GM21423 (cell line): ENCODE data around the gene TNFRSF4.

Source experiments
- ATAC-seq: cut with Tn5 transposase; IDR thresholded peaks from one replicate; pipeline ENCODE4 v1.9.1; 2021; ENCODE audit warnings: mild to moderate bottlenecking, moderate library complexity; ENCODE audit not compliant: unreplicated experiment

The TNFRSF4 gene

DNA sequence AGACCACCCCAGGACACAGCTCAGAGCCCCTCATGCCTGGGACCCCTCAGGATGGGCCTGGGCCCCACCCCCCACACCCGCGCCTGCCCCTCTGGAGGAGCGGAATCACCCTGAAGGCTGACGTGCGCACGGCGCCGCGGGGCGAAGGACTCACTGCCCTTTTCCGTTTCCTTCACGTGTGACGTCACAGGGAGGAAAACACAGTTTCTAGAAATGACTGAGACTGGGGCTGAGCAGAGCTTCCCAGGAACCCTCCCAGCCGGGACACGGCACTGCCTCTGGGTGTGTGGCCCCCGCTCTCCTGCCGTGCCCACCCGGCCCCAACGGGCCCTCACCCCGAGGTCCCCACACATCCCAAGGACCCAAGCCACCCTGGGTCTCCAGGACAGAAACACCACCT is 5.4 kb upstream of the TNFRSF4 start:
- no peak for ATAC-seq

GRCh38 chr1:1218524-1219200 is 4.7 kb upstream of the TNFRSF4 start:
- ATAC-seq, result no peak

DNA sequence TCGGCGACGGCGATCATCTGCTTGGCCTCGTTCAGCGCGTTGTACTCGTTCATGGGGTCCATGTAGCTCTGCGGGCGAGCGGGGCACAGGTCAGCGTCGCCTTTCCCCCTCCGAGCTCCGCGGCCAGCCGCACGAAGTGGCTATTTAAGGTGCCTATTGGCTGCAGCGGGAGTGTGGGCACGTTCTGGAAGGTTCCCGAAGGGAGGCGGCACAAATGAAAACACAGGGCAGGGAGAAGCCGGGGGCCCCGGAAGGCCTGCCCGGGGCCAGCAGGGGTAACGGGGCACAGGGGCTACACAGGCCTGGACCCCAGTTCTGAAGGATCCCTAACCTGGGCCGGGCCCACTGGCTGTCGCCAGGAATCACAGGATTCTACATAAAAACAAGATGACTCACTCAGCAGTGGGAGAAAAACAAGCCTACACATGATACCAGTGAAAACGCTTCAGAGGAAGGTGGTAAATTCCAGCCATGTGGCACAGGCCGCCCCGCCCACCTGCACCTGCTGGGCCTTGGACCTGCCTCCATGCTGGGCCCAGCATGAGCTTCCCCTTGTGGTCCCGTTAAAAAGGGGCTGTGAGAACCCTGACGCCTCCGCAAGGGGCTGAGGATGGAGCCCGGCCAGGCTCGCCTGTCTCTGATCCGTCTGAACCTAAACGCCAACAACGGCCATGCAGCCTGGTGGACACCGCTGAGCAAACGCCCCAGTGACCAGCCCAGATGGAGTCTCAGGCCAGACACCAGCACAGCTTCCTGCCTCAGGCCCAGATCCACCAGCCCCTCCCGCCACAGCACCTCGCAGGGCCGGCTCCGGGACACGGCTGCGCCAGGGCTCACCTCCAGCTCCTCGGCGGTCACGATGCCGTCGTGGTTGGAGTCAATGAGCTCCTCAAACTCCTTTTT is 3.9 kb upstream of the TNFRSF4 start:
- ATAC-seq, result no peak

GRCh38 chr1:1216770-1217620 is 3.0 kb upstream of the TNFRSF4 start:
- ATAC-seq, result no peak

DNA sequence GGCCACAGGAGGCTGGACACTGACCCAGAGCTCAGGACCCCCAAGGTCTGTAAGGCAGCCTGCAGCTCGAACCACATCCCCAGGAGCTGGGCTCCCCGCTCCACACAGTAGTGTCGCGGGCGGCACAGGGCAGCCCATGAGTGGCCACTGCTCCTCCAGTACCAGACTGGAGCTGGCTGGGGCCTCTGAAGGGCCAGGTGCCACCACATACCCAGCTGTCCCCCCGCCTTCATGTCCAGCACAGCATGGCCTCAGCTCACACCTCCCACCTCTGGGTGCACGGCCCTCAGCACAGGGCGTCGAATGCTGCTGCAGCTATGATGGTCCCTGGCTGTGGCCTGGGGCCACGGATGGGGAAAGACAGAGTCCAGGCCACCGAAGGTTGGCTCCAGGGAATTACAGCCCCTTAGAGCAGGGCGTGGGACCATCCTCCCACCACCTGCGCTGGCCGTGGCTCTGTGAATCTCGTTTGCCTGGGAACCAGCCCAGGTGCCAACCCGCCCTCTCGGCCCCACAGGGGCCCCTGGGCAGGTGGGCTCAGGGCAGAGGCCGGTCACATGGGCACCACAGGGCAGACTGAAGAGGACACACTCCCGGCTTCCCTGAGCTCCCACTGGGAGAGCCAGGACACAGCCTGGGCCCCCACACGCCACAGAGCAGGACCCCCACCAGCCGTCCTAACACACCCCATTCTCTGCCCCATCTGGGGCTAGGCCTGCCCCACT is 2.1 kb upstream of the TNFRSF4 start:
- no peak for ATAC-seq

DNA sequence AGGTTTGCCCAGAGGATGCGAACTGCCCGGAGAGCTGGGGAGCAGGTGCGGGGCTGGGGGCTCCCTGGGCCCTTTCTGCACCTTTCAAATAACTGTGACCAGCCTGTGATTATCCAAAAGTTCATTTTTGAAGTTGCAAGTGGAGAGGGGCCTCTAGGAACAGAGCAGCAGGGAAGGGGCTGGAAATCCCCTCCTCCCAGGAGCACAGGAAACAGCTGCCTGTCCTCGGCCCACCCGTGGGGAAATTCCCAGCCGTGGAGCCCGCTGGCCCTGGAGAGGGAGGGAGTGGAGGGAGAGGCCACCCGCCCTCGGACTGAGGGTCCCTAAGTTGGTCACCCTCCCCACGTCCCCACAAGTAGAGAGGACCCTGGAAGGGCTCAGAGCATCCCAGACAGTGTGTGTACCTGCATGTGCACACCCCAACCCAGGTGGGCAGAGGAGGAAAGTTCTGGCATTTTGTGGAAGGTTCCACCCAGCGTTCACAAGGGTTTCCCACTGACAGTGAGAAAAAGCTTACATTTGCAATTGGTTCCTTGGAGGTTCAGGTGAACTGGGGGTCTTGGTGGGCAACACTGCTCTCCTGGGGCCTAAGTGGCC is 1.2 kb upstream of the TNFRSF4 start:
- ATAC-seq, result no peak

DNA sequence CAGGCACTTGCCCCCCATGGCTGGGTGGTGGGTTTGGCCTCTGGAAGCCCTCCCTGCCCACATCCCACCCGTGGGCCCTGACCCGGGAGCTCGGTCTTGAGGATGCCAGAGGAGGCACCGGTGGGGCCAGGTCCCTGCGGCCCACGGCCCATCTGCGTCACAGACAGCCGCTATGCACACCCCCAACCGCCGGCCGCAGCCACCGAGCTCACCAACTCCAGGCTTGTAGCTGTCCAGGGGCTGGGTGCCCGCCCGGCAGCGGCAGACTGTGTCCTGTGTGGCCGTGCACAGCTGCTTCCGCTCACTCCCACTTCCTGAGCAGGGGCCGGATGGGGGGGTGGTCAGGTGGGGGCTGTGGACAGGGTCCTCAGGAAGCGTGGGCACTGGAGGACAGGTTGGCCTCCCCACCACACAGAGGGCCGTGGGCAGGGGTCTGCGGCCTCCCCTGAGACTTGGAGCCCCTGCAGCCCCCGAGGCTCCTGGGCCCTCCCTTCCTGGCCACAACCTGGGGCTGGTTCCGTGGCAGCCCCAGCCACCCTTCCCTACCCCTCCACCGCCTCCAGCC is 1.1 kb downstream of the TNFRSF4 start:
- no peak for ATAC-seq

DNA sequence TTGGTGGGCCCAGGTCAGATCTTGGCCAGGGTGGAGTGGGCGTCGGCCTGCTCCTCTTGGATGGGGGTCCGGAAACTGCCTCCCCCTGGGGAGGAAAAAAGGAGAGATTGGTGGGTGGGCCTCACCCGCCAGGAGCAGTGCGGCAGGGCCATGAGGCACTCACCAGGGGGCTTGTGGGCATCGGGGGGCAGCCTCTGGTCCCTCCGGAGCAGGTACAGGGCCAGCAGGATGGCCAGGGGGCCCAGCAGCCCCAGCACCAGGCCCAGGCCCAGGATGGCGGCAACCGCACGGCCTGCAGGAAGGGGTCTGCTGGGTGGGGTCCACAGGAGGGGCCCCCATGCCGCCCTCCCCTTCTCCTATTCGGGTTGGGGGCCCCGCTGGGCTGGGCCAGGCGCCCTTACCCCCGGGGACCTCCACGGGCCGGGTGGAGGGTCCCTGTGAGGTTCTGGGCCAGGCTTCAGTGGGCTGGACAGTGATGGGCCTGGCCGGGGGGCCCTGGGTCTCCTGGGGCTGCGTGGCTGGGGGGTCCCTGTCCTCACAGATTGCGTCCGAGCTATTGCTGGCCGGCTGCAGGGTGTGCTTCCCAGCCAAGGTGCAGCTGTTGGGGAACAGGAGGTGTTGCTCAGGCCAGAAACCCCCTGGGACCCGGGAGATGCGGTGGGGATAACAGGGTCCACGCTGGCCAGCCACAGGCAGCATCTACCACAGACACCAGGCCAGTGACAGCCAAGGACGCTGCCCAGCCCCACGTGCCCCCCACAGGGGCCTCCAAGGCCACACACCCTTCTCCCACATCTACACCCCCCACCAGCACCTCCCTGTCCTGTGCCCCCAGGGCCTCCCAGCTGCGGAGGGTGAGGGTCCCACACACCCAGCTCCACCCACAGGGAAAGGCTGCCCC is 2.2 kb downstream of the TNFRSF4 start:
- ATAC-seq, result no peak

GRCh38 chr1:1210726-1211540 is 3.0 kb downstream of the TNFRSF4 start:
- ATAC-seq, result no peak

GRCh38 chr1:1208713-1209433 is 5.1 kb downstream of the TNFRSF4 start:
- ATAC-seq, result no peak

DNA sequence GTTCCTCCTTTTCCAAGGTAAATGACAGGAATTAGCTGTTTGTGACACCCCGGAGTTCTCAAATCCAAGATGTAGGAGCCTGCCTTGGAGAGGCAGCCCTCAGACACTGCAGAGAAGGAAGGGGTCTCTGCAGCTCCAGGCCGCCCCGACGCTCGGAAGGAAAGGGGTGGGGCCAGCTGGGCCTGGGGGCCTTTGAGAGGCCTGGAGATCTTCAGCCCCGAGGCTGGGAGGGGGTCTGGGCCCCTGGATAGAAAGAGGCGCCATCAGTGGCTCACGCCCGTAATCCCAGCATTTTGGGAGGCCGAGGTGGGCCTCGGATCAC is 6.4 kb downstream of the TNFRSF4 start:
- no peak for ATAC-seq

DNA sequence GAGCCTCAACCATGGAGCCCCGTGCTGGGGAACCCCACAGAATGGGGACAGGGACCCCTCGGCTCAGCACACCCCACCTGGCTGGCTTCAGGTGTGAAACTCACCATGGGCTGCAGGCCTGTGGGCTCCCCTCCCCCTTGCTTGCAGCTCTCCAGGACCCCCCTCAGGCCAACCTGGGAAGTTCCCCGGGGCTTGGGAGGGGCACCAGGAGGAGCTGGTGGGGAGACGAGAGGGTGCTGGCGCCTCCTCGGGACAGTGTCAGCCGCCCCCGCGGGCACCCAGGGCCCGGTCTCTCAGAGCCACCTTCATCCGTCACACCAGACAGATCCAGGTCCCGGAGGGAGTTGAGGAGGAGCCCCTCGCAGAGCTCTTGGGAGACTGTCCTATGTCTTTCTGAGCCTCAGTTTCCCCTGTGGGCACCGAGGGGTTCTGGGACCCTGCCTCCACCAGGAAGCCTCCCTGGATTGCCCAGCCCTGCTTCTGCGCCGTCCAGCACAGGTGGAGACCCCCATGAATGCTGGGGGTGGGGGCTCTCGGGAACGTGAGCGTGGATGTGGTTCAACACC is 6.9 kb downstream of the TNFRSF4 start:
- no peak for ATAC-seq

DNA sequence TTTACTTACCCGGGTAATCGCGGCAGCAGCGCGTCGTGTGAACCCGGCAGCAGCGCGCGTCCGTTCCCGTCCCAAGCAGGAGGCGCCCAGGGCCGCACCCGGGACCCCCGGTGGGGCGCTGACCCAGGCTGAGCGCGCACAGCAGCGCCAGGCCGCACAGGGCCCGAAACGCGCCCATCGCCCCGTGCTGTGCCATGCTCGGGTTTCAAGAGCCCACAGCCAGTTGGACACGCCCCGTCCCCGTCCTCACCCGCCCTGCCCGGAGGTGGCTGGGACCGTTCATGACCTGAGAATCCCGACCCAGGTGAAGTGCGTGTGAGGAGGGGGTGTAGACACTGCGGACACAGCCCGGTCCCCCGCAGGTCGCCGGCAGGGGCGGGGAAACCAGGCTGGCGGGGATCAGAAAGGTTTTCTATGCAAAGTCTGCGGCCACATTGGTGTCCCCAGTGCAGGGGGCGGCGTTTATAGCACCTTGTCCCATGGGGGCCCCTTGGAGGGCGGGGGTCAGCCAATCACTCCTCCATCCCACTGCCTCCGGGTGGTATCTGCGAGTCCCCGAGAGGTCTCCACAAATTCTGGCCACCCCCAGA is 7.5 kb downstream of the TNFRSF4 start, which contains the start of gene TNFRSF18:
Gene TNFRSF18 (minus strand): TSS at position 217 of the 590 bp plus-strand sequence. CDS start 21 bp downstream, at position 196.
- no peak for ATAC-seq

DNA sequence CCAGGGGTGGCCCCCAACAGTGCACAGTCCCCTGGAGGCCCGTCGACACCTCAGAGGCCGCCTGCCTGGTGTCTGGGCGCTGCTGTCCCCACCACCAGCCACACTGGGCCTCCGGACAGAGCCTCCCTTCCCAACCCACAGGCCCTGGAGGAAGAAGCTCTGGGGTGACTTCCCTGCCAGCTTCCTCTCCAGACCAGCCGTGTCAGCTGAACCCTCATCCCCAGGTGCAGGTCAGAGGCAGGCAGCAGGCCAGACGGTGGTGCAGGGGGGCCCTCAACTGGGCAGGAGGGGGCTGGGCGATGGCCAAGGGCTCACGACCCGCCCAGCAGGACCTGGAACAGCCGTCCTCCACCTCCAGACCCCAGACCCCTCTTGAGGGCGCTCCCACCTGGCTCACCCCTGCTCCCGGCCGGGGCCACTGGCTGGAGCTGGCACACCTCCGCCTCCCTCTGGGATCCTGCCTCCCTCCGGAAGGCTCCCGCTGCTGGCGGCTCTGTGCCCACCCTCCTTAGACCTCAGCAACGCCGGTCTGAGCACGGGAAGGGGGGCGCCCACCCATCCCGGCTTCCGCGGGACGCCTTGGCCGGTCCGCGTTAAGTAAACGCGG is 8.1 kb downstream of the TNFRSF4 start:
- ATAC-seq, result no peak

GRCh38 chr1:1204998-1205768 is 8.8 kb downstream of the TNFRSF4 start:
- ATAC-seq, result no peak
